Stimulated activated effector memory CD8-positive, alpha-beta T cell treated with anti-CD3 and anti-CD28 coated beads, Interleukin-12 subunit alpha, Interleukin-12 subunit beta, amount 100 ng/mL, for 72 hours (primary cell): ENCODE data around the gene DYRK1A.

Experiments used
- ATAC-seq: fragments of 150-1000 bp; cut with Tn5 transposase; 2 replicates; pipeline ENCODE4 v1.10.0; 2021
- DNase-seq, 2 donors: peaks; one replicate each; pipeline ENCODE4 v3.0.0; 2021 to 2022; ENCODE audit warnings: low spot score in 2 of 2
- H3K27ac Mint-ChIP-seq: one replicate; pipeline ENCODE4 v1.8.0; 2022; ENCODE audit warnings: mild to moderate bottlenecking, mixed read lengths
- H3K36me3 Mint-ChIP-seq: one replicate; pipeline ENCODE4 v1.8.0; 2022; ENCODE audit warnings: mild to moderate bottlenecking, mixed read lengths
- H3K4me1 Mint-ChIP-seq: one replicate; pipeline ENCODE4 v1.8.0; 2022; ENCODE audit warnings: mixed read lengths
- H3K4me3 Mint-ChIP-seq: one replicate; pipeline ENCODE4 v1.8.0; 2022; ENCODE audit warnings: mild to moderate bottlenecking, mixed read lengths
- H3K9me3 Mint-ChIP-seq: one replicate; pipeline ENCODE4 v1.8.0; 2022; ENCODE audit warnings: mixed read lengths

The DYRK1A gene

GRCh38 chr21:37416914-37417313 lies 50.3 kb downstream of the DYRK1A start:
- Mint-ChIP-seq H3K36me3 (peaks cover 24% of the 10 kb centered on the region), H3K4me1 (peaks cover 71% of the 10 kb centered on the region), H3K4me3 (no peak overlapping the region), H3K9me3 (no peaks in the 10 kb centered on the region), H3K27ac (no peak overlapping the region)
- ATAC-seq, result no peak
- no peak for DNase-seq

GRCh38 chr21:37419228-37419906 lies 52.8 kb downstream of the DYRK1A start:
- peaks cover 48% of the 10 kb centered on the region for H3K36me3 Mint-ChIP-seq
- no peaks in the 10 kb centered on the region for H3K9me3 Mint-ChIP-seq
- no peak overlapping the region for H3K27ac Mint-ChIP-seq
- peak; percentile 47 for ATAC-seq
- peaks cover 66% of the 10 kb centered on the region for H3K4me1 Mint-ChIP-seq
- DNase-seq, result no peak
- no peak overlapping the region for H3K4me3 Mint-ChIP-seq

- DNase-seq, result no peak
- no peak overlapping the region for H3K27ac Mint-ChIP-seq
- peaks cover 60% of the 10 kb centered on the region for H3K36me3 Mint-ChIP-seq
- no peak for ATAC-seq
- peaks cover 2% of the 10 kb centered on the region for H3K9me3 Mint-ChIP-seq
- no peak overlapping the region for H3K4me3 Mint-ChIP-seq
- peaks cover 58% of the 10 kb centered on the region for H3K4me1 Mint-ChIP-seq
Measured at GRCh38 chr21:37421306-37421705, 54.7 kb downstream of the DYRK1A start.

- Mint-ChIP-seq H3K4me3 (no peak overlapping the region), H3K9me3 (peaks cover 2% of the 10 kb centered on the region), H3K36me3 (peaks cover 67% of the 10 kb centered on the region), H3K27ac (no peak overlapping the region), H3K4me1 (peaks cover 58% of the 10 kb centered on the region)
- no peak for DNase-seq
- ATAC-seq, result no peak
Measured at GRCh38 chr21:37422382-37422781, 55.8 kb downstream of the DYRK1A start.

- H3K4me1 Mint-ChIP-seq, result peaks cover 54% of the 10 kb centered on the region
- H3K36me3 Mint-ChIP-seq, result peaks cover 70% of the 10 kb centered on the region
- no peak for ATAC-seq
Measured at GRCh38 chr21:37423103-37423502, 56.5 kb downstream of the DYRK1A start.

GRCh38 chr21:37424396-37424795 lies 57.8 kb downstream of the DYRK1A start:
- Mint-ChIP-seq H3K27ac (no peak overlapping the region), H3K36me3 (peaks cover 77% of the 10 kb centered on the region), H3K4me3 (no peak overlapping the region), H3K9me3 (peaks cover 2% of the 10 kb centered on the region), H3K4me1 (peaks cover 52% of the 10 kb centered on the region)
- ATAC-seq, result no peak
- no peak for DNase-seq

More at GRCh38 chr21:37423103-37423502, 56.5 kb downstream of the DYRK1A start:
- H3K27ac Mint-ChIP-seq, result peak overlapping the region; percentile 24
- DNase-seq, result no peak
- H3K9me3 Mint-ChIP-seq, result peaks cover 2% of the 10 kb centered on the region
- no peak overlapping the region for H3K4me3 Mint-ChIP-seq

GRCh38 chr21:37425001-37425400 lies 58.4 kb downstream of the DYRK1A start:
- Mint-ChIP-seq H3K9me3 (peaks cover 2% of the 10 kb centered on the region), H3K36me3 (peaks cover 79% of the 10 kb centered on the region), H3K27ac (no peak overlapping the region), H3K4me3 (no peak overlapping the region), H3K4me1 (peaks cover 53% of the 10 kb centered on the region)
- ATAC-seq (no peak), DNase-seq (no peak)

GRCh38 chr21:37425684-37426083 lies 59.1 kb downstream of the DYRK1A start:
- peak overlapping the region; percentile 38 for H3K27ac Mint-ChIP-seq

GRCh38 chr21:37427221-37427620 lies 60.6 kb downstream of the DYRK1A start:
- DNase-seq (no peak), ATAC-seq (no peak)
- H3K4me3 Mint-ChIP-seq, result no peak overlapping the region
- peaks cover 2% of the 10 kb centered on the region for H3K9me3 Mint-ChIP-seq
- peaks cover 73% of the 10 kb centered on the region for H3K36me3 Mint-ChIP-seq
- H3K4me1 Mint-ChIP-seq, result peaks cover 64% of the 10 kb centered on the region
- H3K27ac Mint-ChIP-seq, result no peak overlapping the region

More at GRCh38 chr21:37425684-37426083, 59.1 kb downstream of the DYRK1A start:
- H3K36me3 Mint-ChIP-seq, result peaks cover 80% of the 10 kb centered on the region
- H3K4me3 Mint-ChIP-seq, result no peak overlapping the region
- peaks cover 2% of the 10 kb centered on the region for H3K9me3 Mint-ChIP-seq
- H3K4me1 Mint-ChIP-seq, result peaks cover 53% of the 10 kb centered on the region
- DNase-seq (no peak), ATAC-seq (no peak)

- no peak for DNase-seq
- H3K27ac Mint-ChIP-seq, result peak overlapping the region; percentile 9
- peaks cover 55% of the 10 kb centered on the region for H3K36me3 Mint-ChIP-seq
- peaks cover 2% of the 10 kb centered on the region for H3K9me3 Mint-ChIP-seq
- H3K4me1 Mint-ChIP-seq, result peaks cover 59% of the 10 kb centered on the region
- ATAC-seq, result no peak
- no peak overlapping the region for H3K4me3 Mint-ChIP-seq
Measured at GRCh38 chr21:37429356-37429755, 62.8 kb downstream of the DYRK1A start.

GRCh38 chr21:37430184-37430821 lies 63.7 kb downstream of the DYRK1A start:
- Mint-ChIP-seq H3K9me3 (peaks cover 2% of the 10 kb centered on the region), H3K36me3 (peaks cover 53% of the 10 kb centered on the region), H3K4me3 (no peak overlapping the region), H3K4me1 (peaks cover 59% of the 10 kb centered on the region), H3K27ac (no peak overlapping the region)
- peak; percentile 56 for ATAC-seq
- DNase-seq, result no peak

GRCh38 chr21:37431243-37431642 lies 64.7 kb downstream of the DYRK1A start:
- H3K36me3 Mint-ChIP-seq, result peaks cover 44% of the 10 kb centered on the region
- peak overlapping the region; percentile 57 for H3K27ac Mint-ChIP-seq
- peaks cover 1% of the 10 kb centered on the region for H3K9me3 Mint-ChIP-seq
- H3K4me1 Mint-ChIP-seq, result peaks cover 50% of the 10 kb centered on the region
- no peak overlapping the region for H3K4me3 Mint-ChIP-seq
- no peak for ATAC-seq
- DNase-seq, result no peak

- no peaks in the 10 kb centered on the region for H3K9me3 Mint-ChIP-seq
- no peak overlapping the region for H3K27ac Mint-ChIP-seq
- peaks cover 53% of the 10 kb centered on the region for H3K4me1 Mint-ChIP-seq
- peaks cover 28% of the 10 kb centered on the region for H3K36me3 Mint-ChIP-seq
- H3K4me3 Mint-ChIP-seq, result no peak overlapping the region
- DNase-seq, result no peak
- ATAC-seq, result no peak
Measured at GRCh38 chr21:37432710-37433455, 66.3 kb downstream of the DYRK1A start.

GRCh38 chr21:37433456-37433840 lies 66.9 kb downstream of the DYRK1A start:
- Mint-ChIP-seq H3K4me1 (peaks cover 53% of the 10 kb centered on the region), H3K9me3 (no peaks in the 10 kb centered on the region), H3K27ac (no peak overlapping the region), H3K4me3 (no peak overlapping the region), H3K36me3 (peaks cover 28% of the 10 kb centered on the region)
- no peak for DNase-seq
- ATAC-seq, result no peak

- H3K27ac Mint-ChIP-seq, result no peak overlapping the region
- peaks cover 55% of the 10 kb centered on the region for H3K4me1 Mint-ChIP-seq
- H3K36me3 Mint-ChIP-seq, result peaks cover 17% of the 10 kb centered on the region
- DNase-seq (no peak), ATAC-seq (peak; percentile 99)
- H3K9me3 Mint-ChIP-seq, result no peaks in the 10 kb centered on the region
- H3K4me3 Mint-ChIP-seq, result no peak overlapping the region
Measured at GRCh38 chr21:37435120-37435519, 68.5 kb downstream of the DYRK1A start.
